Tibial nerve (tissue), 4 donors: Measurements from ENCODE around the gene SEC16A. TPM values are rescaled to one million over a fixed set of nuclear protein-coding genes. Genes with fewer than 3 reads are reported as not detected.
A peak's percentile ranks its signal among the peaks of the same experiment; 100 is the strongest.
"Not testable (repeated sequence)": the region's sequence is repeated elsewhere in the genome, so short reads cannot be mapped to it uniquely, and the experiment has no call there.

Source experiments
- DNase-seq, 2 donors: peaks; one replicate each; pipeline ENCODE4 v3.0.0-alpha.2; 2019; ENCODE audit warnings: low spot score in 2 of 2
- H3K27ac ChIP-seq, 4 donors: fragments of 200-600 bp; sonication (generic) in 3 of 4; one replicate each; pipeline ENCODE4 v1.5.1; 2017 to 2019; ENCODE audit warnings: mild to moderate bottlenecking in 1 of 4
- H3K27me3 ChIP-seq, 2 donors: fragments of 200-600 bp; sonication (generic) in 1 of 2; one replicate each; pipeline versions ENCODE4 v1.5.1 to v1.6.0; 2017 to 2019
- H3K36me3 ChIP-seq, 3 donors: fragments of 200-600 bp; sonication (generic); one replicate each; pipeline ENCODE4 v1.5.1; 2018 to 2019
- H3K4me1 ChIP-seq, 4 donors: fragments of 200-600 bp; sonication (generic) in 3 of 4; one replicate each; pipeline ENCODE4 v1.5.1; 2017 to 2019
- H3K4me3 ChIP-seq, 4 donors: fragments of 200-600 bp; sonication (generic) in 3 of 4; one replicate each; pipeline ENCODE4 v1.5.1; 2017 to 2019; ENCODE audit warnings: mild to moderate bottlenecking in 1 of 4, moderate library complexity in 1 of 4
- H3K9me3 ChIP-seq, 4 donors: fragments of 200-600 bp; sonication (generic) in 3 of 4; one replicate each; pipeline ENCODE4 v1.5.1; 2017 to 2019
- EP300 ChIP-seq, 2 donors: sonication (generic); formaldehyde crosslinking; IDR thresholded peaks; one replicate each; pipeline ENCODE4 v1.6.1; 2017; ENCODE audit warnings: antibody characterized with exemption in 2 of 2, mild to moderate bottlenecking in 1 of 2
- POLR2A ChIP-seq, 2 donors: fragments of 450-650 bp; IDR thresholded peaks; one replicate each; pipeline ENCODE4 v1.6.1; 2017; ENCODE audit warnings: antibody characterized with exemption in 2 of 2, mild to moderate bottlenecking in 2 of 2, moderate library complexity in 2 of 2
- WGBS, 2 donors: methylation state at CpG; one replicate each; pipeline ENCODE4 v1.1.5; 2018; 5-methylcytosine and 5-hydroxymethylcytosine counted together
- total RNA-seq, 4 donors: library from RNA; depleted of rRNA; stranded (reverse); fragments of >200 nt; gene quantifications; one replicate each; pipeline ENCODE4 v1.1.0, GENCODE V29; 2016
- TF ChIP-seq, protein P1 (sequence below), 5 experiments: fragments of 200-600 bp in 3 of 5; fragments of 450-650 bp in 2 of 5; sonication (generic) in 3 of 5; IDR thresholded peaks; one replicate each; pipeline ENCODE4 v1.5.1; 2016 to 2019; ENCODE audit warnings: antibody characterized with exemption in 5 of 5, mild to moderate bottlenecking in 3 of 5, moderate library complexity in 2 of 5

Gene SEC16A
- total RNA-seq, 4 donors from 2014 or later = 45.8 to 67.5 (median 47.9) TPM

GRCh38 chr9:136409557-136410455 lies 73.0 kb downstream of the SEC16A start:
- Histone ChIP-seq H3K36me3 (peaks cover 8 to 57% (median 9%) of the 10 kb centered on the region in 3 donors), H3K9me3 (no peaks in the 10 kb centered on the region), H3K27ac (peak overlapping the region; percentile 46 to 96 (median 89)), H3K4me1 (peaks cover 0 to 42% (median 19%) of the 10 kb centered on the region in 4 donors), H3K27me3 (no peaks in the 10 kb centered on the region), H3K4me3 (peak overlapping the region; percentile 82 to 97 (median 87))
- 9 to 10% methylated on average over 44 of the region's 71 CpGs for WGBS, 2 donors
- TF ChIP-seq EP300 (IDR thresholded peaks at IDR 0.05) (peak in 1 of 2 donors; percentile 10), POLR2A (IDR thresholded peaks at IDR 0.05) (peak in 1 of 2 donors; percentile 7)
- TF ChIP-seq, protein P1, sequence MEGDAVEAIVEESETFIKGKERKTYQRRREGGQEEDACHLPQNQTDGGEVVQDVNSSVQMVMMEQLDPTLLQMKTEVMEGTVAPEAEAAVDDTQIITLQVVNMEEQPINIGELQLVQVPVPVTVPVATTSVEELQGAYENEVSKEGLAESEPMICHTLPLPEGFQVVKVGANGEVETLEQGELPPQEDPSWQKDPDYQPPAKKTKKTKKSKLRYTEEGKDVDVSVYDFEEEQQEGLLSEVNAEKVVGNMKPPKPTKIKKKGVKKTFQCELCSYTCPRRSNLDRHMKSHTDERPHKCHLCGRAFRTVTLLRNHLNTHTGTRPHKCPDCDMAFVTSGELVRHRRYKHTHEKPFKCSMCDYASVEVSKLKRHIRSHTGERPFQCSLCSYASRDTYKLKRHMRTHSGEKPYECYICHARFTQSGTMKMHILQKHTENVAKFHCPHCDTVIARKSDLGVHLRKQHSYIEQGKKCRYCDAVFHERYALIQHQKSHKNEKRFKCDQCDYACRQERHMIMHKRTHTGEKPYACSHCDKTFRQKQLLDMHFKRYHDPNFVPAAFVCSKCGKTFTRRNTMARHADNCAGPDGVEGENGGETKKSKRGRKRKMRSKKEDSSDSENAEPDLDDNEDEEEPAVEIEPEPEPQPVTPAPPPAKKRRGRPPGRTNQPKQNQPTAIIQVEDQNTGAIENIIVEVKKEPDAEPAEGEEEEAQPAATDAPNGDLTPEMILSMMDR (IDR thresholded peaks at IDR 0.05) = peak in 1 of 5 experiments; percentile 3
- no peak for DNase-seq

DNA sequence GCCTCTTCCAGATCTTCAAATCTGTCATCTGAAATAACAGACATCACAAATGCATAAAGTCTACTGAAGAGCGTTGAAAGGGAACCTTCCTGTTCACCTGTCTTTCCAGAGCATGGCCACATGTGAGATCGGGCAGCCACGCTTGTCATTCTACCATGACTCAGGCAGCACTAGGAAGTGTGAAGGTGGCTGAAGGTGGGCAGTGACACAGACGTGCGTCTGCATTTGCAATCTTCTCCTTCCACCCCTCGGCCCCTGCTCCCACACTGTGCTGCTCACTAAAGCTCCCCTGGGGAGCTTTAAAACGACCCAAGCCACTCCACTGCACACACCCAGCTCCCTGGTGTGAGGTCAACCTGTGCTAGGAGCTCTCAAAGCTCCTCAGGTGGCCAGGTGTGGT lies 74.9 kb downstream of the SEC16A start:
- no peak for DNase-seq
- H3K27ac ChIP-seq = no peak overlapping the region
- no peaks in the 10 kb centered on the region for H3K27me3 ChIP-seq
- no peaks in the 10 kb centered on the region for H3K9me3 ChIP-seq
- no peak overlapping the region for H3K4me3 ChIP-seq
- WGBS, 2 donors = 85 to 90% methylated on average over 7 of the region's 7 CpGs
- H3K4me1 ChIP-seq = peaks cover 0 to 39% (median 23%) of the 10 kb centered on the region in 4 donors
- TF ChIP-seq, protein P1 (IDR thresholded peaks at IDR 0.05) = no peak
- no peak for TF ChIP-seq EP300 (IDR thresholded peaks at IDR 0.05)
- TF ChIP-seq POLR2A (IDR thresholded peaks at IDR 0.05) = no peak
- H3K36me3 ChIP-seq = peaks cover 3 to 55% (median 8%) of the 10 kb centered on the region in 3 donors

DNA sequence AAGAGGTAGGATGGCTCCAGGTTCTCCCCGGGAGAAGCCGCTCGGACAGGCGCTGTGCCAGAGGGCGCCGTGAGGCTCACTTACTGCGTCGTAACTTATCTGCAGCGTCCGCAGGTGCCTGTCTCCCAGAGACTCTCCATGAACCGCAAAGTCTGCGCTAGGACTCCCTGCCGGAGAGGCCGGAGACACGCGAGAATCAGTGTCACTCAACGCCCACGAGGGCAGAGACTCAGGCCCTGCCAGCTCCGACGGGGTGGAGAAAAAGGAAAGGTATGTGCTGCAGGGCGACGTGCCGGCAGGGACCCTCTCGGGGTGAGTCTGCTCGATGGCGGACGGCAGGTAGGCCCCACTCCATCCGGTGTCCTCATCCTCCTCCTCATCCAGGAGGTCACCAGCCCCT lies 75.8 kb downstream of the SEC16A start:
- Histone ChIP-seq H3K4me1 (peaks cover 0 to 30% (median 23%) of the 10 kb centered on the region in 4 donors), H3K36me3 (peaks cover 3 to 57% (median 8%) of the 10 kb centered on the region in 3 donors)
- not testable (repeated sequence) for H3K27me3 ChIP-seq, H3K4me3 ChIP-seq, H3K27ac ChIP-seq, H3K9me3 ChIP-seq, DNase-seq
- WGBS, 2 donors = 92% methylated on average over 28 of the region's 28 CpGs

DNA sequence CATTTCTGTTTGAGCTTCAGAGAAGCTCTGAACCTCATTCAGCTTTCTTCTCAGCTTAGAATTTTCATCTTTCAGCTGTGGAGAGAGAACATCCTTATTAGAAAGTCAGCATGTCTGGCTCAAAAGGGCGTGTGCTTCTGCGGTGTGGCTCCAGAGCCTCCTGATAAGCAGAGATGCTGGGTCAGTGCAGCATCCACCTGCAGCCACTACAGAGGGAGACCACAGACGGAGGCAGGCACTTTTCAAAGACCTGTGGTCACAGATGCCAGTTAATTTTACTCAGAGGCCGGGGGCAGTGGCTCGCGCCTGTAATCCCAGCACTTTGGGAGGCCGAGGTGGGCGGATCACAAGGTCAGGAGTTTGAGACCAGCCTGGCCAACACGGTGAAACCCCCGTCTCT lies 76.9 kb downstream of the SEC16A start:
- H3K27me3 ChIP-seq, H3K9me3 ChIP-seq, H3K4me3 ChIP-seq, DNase-seq, H3K27ac ChIP-seq: not testable (repeated sequence)
- Histone ChIP-seq H3K4me1 (peaks cover 0 to 24% (median 14%) of the 10 kb centered on the region in 4 donors), H3K36me3 (peaks cover 3 to 59% (median 8%) of the 10 kb centered on the region in 3 donors)
- WGBS, 2 donors = 86 to 90% methylated on average over 10 of the region's 10 CpGs

GRCh38 chr9:136405481-136405880 lies 77.4 kb downstream of the SEC16A start:
- no peaks in the 10 kb centered on the region for H3K27me3 ChIP-seq
- TF ChIP-seq, protein P1 (IDR thresholded peaks at IDR 0.05) = no peak
- no peak for TF ChIP-seq POLR2A (IDR thresholded peaks at IDR 0.05)
- TF ChIP-seq EP300 (IDR thresholded peaks at IDR 0.05) = no peak
- H3K9me3 ChIP-seq = no peaks in the 10 kb centered on the region
- H3K36me3 ChIP-seq = peaks cover 3 to 59% (median 8%) of the 10 kb centered on the region in 3 donors
- no peak overlapping the region for H3K4me3 ChIP-seq
- 82 to 92% methylated on average over 7 of the region's 7 CpGs for WGBS, 2 donors
- peaks cover 0 to 27% (median 18%) of the 10 kb centered on the region in 4 donors for H3K4me1 ChIP-seq
- H3K27ac ChIP-seq = no peak overlapping the region
- DNase-seq = no peak

- Histone ChIP-seq H3K27ac (peak overlapping the region in 1 of 4 donors; percentile 59), H3K4me1 (peaks cover 0 to 29% (median 18%) of the 10 kb centered on the region in 4 donors), H3K27me3 (no peaks in the 10 kb centered on the region), H3K36me3 (peaks cover 3 to 59% (median 8%) of the 10 kb centered on the region in 3 donors), H3K4me3 (no peak overlapping the region), H3K9me3 (no peaks in the 10 kb centered on the region)
- WGBS, 2 donors = 84 to 91% methylated on average over 14 of the region's 14 CpGs
- TF ChIP-seq EP300 (IDR thresholded peaks at IDR 0.05) = no peak
- no peak for DNase-seq
Measured at GRCh38 chr9:136404801-136405136, 78.1 kb downstream of the SEC16A start.
